HG03442 (cell line): ENCODE measurements around the gene NR5A1.

ENCODE experiments used
- ATAC-seq: cut with Tn5 transposase; IDR thresholded peaks from one replicate; pipeline ENCODE4 v1.9.1; 2021; ENCODE audit warnings: mild to moderate bottlenecking, moderate library complexity; ENCODE audit not compliant: unreplicated experiment

Gene NR5A1

DNA sequence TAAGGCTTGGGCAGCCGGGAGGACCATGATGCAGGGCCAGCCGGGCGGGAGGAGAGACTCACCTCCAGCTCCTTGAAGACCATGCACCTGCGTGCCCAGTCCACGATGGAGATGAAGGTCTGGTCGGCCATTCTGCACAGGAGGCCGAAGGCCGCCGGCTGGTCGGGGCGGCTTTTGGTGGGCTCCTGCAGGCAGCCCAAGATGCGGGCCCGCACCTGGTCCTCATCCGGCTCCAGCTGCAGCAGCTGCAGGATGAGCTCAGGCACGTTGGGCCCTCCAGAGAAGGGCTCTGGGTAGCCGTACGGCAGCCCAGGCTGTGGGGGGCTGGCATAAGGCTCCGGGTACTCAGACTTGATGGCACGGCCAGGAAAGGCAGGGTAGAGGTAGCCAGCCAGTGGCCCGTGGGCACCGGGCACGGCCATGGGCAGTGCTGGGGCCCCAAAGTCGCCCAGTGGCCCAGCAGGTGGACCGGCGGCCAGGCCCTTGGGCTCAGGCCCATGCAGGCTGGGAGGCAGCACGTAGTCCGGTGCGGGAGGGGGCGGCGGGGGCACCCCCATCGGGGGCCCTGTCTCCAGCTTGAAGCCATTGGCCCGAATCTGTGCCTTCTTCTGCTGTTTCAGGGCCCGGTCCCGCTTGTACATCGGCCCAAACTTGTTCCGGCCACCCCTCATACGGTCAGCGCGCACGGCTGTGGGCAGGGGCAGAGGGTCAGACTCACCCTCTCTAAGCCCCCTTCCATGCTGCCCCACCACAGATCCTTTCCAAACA is 7.0 kb downstream of the NR5A1 start:
- no peak for ATAC-seq

DNA sequence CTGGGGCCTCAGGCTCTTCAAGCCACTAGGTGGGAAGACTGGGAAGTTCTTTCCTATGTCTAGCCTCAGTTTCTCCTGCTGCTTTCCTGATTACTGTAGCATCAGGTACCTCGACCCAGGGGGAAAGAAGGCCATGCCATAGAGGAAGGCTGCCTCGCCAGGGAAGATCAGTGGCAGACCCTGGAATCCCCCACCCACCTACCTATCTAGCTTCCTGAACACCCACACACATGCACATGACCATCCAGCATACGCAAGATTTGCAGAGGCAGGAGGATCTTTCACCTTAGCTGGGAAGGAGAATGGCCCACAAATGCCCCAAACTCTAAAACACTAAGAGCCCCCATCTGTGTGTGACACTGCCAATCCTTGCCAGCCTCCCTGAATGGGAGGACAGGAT is 8.0 kb downstream of the NR5A1 start:
- no peak for ATAC-seq

GRCh38 chr9:124498499-124499146 is 8.6 kb downstream of the NR5A1 start:
- no peak for ATAC-seq

DNA sequence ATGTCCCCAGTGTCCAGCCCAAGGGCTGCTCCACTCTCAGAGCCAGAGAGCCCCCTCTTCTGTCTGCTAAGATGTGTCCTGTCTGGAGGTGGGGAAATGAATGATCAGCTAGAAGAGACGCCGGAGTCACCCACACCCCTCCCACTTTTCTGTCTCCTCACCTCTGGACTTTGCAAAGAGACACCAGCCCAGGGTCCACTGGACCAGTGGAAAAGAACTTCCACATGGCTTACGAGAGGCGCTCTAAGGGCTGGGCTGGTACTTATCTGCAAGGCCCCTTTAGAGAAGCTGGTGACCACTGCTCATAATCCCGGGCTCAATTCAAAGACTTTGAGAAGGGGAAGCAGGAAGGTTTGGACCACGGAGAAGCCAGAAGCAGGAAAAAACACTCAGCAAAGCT is 9.2 kb downstream of the NR5A1 start:
- no peak for ATAC-seq

DNA sequence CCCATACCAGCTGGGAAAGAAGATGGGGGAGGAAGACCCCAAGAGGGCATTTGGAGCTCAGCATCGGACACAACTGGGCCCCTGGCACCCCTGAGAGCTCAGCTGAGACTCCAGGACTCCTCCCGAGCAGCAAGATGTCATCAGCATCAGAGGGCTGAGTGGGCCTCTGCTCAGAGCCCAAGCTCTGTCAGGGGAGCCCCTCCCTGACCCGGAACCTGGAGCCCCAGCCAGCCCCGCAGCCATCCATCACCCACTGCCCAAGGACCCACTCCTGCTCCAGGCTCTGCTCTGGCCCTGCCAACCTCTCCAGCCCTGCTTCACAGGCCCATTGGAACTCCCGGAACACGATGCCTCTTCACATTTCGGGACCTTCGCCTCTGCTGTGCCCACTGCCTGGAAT is 9.8 kb downstream of the NR5A1 start:
- no peak for ATAC-seq

DNA sequence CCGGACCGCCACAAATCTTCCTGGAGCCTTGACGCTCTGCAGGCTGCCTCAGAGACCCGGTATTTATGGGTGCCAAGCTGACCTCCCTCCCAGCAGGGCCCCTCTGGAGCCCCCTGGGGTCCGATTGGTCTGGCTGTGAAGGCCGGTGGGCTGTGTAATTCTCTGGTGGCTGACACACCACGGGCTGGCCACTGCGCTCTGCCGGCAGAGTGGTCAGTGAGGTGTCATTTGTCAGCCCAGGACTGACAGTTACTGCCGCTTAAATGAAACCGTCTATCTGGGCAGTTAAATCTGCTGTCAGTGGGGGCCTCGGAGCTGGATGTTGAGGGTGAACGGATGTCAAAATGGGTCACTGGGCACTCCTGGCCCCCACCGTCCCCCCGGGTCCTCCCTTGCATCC is 10.7 kb downstream of the NR5A1 start:
- ATAC-seq, result no peak

DNA sequence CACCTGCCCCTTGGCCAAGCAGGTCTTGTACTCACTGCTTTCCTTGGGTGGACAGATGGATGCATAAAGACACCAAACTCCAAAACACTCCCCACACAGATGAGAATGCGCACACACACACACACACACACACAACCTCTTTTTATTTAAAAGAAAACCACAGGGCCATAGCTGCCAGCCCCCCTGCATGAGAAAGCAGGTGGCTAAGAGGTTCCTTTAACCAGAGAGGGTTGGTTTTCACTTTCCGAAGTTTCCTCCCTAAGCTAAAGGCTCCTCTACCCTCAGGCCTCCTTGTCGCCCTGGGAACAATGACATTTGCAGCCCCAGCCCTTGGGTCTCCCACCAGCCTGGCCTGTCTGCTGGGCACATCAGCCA is 11.1 kb downstream of the NR5A1 start:
- ATAC-seq, result no peak

DNA sequence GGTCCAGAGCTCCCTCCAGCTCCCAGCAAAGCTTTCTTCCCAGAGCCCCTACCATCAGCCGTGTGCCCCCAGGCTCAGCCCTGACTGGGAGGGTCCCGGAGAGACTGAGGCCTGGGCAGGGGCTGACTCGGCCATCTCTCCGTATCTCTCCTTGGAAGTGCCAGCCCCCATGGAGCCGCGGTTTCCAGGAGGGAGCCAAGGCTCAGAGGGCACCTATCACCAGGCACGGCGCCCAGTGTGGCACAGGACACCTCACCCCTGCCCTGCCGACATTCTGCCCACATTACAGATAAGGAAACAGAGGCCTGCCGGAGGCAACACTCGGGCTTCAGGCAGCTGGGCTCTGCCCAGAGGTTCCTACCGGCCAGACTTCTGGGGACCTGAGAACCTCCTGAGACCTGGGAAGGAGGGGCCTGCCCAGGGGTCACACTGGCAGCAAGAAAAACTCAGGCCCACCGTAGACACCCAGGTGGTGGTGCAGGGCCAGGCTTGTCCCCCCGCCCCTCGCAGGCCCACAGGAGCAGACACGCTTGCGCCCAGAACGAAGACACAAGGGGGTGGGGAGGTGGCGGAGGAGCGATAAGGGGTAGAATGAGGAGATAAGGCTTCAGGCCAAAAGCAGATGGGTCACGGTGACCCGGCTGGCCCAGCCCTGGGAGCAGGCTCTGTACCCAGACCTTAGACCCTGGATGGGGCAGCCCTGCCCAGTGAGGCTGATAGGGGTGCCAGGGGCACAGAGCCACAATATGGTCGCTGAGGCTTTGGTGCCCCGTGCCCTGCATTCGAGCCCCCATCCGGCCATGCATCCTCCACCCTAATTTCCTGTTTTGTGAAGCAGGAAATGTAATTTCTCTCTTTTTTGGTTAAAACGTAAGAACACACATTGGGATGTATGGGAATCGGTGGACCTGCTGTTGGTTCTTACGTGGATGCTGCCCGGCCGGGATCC is 11.8 kb downstream of the NR5A1 start:
- ATAC-seq, result no peak

- peak; percentile 70 for ATAC-seq
Observed at GRCh38 chr9:124493794-124494479, 13.3 kb downstream of the NR5A1 start.

GRCh38 chr9:124493218-124493617 is 14.0 kb downstream of the NR5A1 start:
- ATAC-seq, result no peak

DNA sequence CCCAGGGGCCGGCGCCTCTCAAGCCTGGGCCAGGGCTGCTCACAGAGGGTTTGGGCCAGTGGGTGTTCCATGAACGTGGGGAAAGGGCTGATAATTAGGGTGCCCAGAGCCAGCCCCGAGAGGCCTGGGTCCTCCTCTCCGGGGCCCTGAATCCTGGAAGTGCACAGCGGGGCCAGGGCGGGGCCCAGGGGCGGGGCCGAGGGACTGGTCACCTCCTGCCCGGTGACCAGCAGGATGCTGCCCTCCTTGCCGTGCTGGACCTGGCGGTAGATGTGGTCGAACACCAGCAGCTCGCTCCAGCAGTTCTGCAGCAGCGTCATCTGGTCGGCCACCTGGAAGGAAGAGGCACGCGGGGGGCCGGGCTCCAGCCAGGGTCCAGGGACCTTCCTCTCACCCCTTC is 14.4 kb downstream of the NR5A1 start:
- no peak for ATAC-seq

GRCh38 chr9:124491049-124491975 is 15.9 kb downstream of the NR5A1 start:
- ATAC-seq, result no peak

- ATAC-seq, result no peak
Observed at GRCh38 chr9:124490004-124490403, 17.2 kb downstream of the NR5A1 start.

- ATAC-seq, result no peak
Observed at GRCh38 chr9:124489222-124489621, 18.0 kb downstream of the NR5A1 start.

GRCh38 chr9:124488641-124489210 is 18.5 kb downstream of the NR5A1 start:
- no peak for ATAC-seq

- ATAC-seq, result no peak
Observed at GRCh38 chr9:124487260-124488182, 19.7 kb downstream of the NR5A1 start.

DNA sequence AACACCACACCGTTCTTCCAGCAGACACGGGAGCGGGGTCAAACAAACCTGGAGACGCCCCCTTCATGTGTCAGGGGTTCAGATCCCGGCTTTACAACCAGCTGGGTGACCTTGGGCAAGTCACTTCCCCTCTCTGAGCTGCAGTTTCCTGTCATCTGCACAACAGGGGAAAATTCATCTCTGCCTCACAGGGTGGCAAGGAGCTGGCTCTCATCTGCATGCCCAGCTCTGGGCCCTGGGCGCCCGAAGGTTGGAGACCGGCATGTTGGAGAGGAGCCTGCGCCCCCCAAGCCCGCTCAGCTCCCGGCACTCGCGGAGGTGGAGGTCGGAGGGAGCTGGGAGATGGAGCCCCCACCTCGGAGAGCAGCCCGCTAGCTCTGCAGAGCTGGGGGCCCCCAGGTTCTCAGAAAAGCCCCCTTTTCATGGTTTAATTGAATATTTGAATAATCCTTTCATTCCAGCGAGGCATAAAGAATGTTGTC is 20.4 kb downstream of the NR5A1 start:
- ATAC-seq, result no peak

GRCh38 chr9:124485936-124486335 is 21.3 kb downstream of the NR5A1 start:
- no peak for ATAC-seq
